ENCODE results near the gene CLTRN.
A peak's percentile ranks its signal among the peaks of the same experiment; 100 is the strongest.
"Not testable (repeated sequence)": the region's sequence is repeated elsewhere in the genome, so short reads cannot be mapped to it uniquely, and the experiment has no call there.

The CLTRN gene

DNA sequence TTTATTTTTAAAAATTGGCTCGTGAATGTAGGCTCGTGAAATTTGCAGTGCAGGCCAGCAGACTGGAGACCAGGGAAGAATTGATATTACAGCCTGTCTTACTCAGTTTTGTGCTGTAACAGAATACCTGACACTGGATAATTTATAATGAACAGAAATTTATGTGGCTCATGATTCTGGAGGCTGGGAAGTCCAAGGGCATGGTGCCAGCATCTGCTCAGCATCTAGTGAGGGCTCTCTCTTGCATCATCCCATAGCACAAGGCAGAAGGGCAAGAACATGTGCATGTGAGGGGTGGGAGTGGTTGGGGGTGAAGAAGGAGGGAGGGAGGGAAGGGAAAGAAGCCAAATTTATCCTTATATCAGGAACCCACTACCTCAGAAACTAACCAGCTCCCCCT is 13.7 kb upstream of the CLTRN start:
- Mint-ChIP-seq H3K4me3 (no peak overlapping the region), H3K27me3 (no peaks in the 10 kb centered on the region)
- no peak for ATAC-seq (replicated peaks; ENCODE audit: extremely low read depth, poor library complexity, severe bottlenecking)

DNA sequence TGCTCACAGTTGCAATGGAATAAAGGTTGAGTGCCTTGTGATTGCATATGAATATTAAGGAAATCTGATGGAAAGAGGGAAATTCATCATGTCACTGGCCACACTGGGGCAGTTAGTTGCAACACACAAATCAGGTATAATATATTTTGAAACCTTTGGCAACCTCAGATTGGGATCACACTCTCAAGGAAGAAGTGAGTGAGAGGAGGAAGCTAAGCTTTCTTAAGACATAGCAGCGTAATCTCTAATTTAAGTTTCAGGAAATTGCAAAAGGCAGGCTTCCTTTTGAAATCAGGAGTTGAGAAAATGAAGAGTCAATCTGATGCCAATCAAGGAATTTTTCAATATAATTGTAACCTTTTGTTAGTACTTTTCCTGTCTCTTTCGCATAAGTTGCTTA is 12.3 kb upstream of the CLTRN start:
- ATAC-seq (replicated peaks; ENCODE audit: extremely low read depth, poor library complexity, severe bottlenecking) (no peak), DNase-seq (ENCODE audit: low spot score in 2 of 2) (no peak)
- H3K4me1 Mint-ChIP-seq = peaks cover 6% of the 10 kb centered on the region
- H3K36me3 Mint-ChIP-seq (ENCODE audit: insufficient read depth) = peaks cover 1% of the 10 kb centered on the region
- no peak overlapping the region for H3K27ac Mint-ChIP-seq (ENCODE audit: low read depth)
- H3K27me3 Mint-ChIP-seq = no peaks in the 10 kb centered on the region
- H3K4me3 Mint-ChIP-seq = no peak overlapping the region
- no peaks in the 10 kb centered on the region for H3K9me3 Mint-ChIP-seq

More for the DNA sequence above, 13.7 kb upstream of the CLTRN start:
- H3K4me1 Mint-ChIP-seq = peaks cover 6% of the 10 kb centered on the region
- H3K36me3 Mint-ChIP-seq (ENCODE audit: insufficient read depth) = peaks cover 1% of the 10 kb centered on the region
- no peak for DNase-seq (ENCODE audit: low spot score in 2 of 2)
- H3K27ac Mint-ChIP-seq (ENCODE audit: low read depth) = no peak overlapping the region
- no peaks in the 10 kb centered on the region for H3K9me3 Mint-ChIP-seq

DNA sequence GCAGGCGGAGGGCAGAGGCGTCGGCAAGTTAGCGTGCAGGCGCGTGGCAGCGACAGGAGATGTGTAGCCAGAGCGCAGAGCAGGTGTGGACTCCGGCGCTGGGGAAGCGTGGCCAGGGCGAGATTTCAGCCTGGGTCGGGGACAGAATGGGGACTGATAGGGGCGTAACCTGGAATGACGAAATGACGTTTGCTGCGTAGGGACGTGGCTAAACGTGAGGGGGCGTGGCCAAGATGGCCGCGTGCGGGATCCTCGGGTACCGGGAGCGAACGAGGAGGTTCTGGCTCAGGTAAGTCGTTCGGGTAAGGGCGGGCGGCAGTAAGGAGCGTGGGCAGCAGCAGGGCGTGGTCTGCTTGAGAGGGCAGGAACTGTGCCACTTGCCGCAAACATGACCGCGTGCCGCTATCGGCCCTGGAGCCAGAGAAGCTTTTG is 10.9 kb upstream of the CLTRN start:
- peaks cover 4% of the 10 kb centered on the region for H3K4me1 Mint-ChIP-seq
- H3K36me3 Mint-ChIP-seq (ENCODE audit: insufficient read depth) = peaks cover 1% of the 10 kb centered on the region
- no peaks in the 10 kb centered on the region for H3K27me3 Mint-ChIP-seq
- no peaks in the 10 kb centered on the region for H3K9me3 Mint-ChIP-seq
- DNase-seq (ENCODE audit: low spot score in 2 of 2) (peak in 1 of 2 donors; percentile 71), ATAC-seq (replicated peaks; ENCODE audit: extremely low read depth, poor library complexity, severe bottlenecking) (peak; percentile 61)
- H3K4me3 Mint-ChIP-seq = no peak overlapping the region
- no peak overlapping the region for H3K27ac Mint-ChIP-seq (ENCODE audit: low read depth)

DNA sequence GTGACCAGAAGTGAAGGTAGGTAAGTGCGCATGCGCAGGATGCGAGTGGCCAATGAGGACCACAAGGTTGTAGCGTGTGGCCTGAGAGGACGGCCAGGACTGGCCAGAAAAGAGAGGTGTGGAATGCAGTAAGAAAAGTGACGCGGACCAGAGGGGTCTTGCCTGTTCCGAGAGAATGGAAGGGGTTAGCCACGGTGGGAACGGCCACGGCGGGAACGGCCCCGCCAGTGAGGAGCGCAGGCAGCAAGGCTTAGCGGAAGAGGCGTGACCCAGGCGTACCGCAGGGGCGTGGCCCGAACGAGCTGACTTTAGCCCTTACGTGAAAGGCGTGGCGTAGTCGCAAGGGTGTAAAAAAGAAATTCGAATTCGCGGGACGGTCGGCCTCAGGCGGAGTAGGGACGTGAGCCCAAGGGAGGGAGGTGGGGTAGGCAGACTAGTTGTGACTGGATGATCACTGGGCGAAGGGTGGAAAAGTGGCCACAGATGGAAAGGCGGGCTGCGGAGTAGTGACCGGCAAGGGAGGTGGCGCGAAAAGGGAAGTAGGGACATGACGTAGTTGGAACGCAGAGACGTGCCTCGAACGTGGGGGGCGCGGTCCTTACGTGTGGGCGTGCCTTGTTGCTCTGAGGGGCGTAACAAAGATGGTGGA is 10.4 kb upstream of the CLTRN start:
- peak; percentile 81 to 83 for DNase-seq (ENCODE audit: low spot score in 2 of 2)
- no peaks in the 10 kb centered on the region for H3K27me3 Mint-ChIP-seq
- peak; percentile 87 for ATAC-seq (replicated peaks; ENCODE audit: extremely low read depth, poor library complexity, severe bottlenecking)
- H3K4me3 Mint-ChIP-seq = no peak overlapping the region
- H3K27ac Mint-ChIP-seq (ENCODE audit: low read depth) = no peak overlapping the region
- H3K36me3 Mint-ChIP-seq (ENCODE audit: insufficient read depth) = no peaks in the 10 kb centered on the region
- no peaks in the 10 kb centered on the region for H3K9me3 Mint-ChIP-seq
- H3K4me1 Mint-ChIP-seq = no peaks in the 10 kb centered on the region

DNA sequence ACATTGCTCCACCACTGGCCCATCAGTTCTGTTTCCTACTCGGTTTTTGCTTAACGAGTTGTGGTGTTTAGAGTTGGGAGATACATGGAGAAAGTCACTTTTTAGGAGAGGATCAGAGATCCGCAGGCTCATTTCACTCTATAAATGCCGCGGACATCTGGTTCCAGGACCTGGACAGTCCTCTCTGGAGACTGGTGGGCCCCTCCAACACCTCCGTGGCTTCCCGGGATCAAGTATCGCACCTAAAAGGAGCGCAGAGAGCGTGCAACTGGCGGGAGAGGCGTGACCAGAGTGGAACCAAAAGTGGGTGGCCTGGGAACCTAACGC is 9.9 kb upstream of the CLTRN start:
- Mint-ChIP-seq H3K27me3 (no peaks in the 10 kb centered on the region), H3K36me3 (ENCODE audit: insufficient read depth) (no peaks in the 10 kb centered on the region), H3K27ac (ENCODE audit: low read depth) (no peak overlapping the region), H3K4me1 (no peaks in the 10 kb centered on the region), H3K9me3 (no peaks in the 10 kb centered on the region), H3K4me3 (no peak overlapping the region)
- ATAC-seq (replicated peaks; ENCODE audit: extremely low read depth, poor library complexity, severe bottlenecking) (no peak), DNase-seq (ENCODE audit: low spot score in 2 of 2) (no peak)

DNA sequence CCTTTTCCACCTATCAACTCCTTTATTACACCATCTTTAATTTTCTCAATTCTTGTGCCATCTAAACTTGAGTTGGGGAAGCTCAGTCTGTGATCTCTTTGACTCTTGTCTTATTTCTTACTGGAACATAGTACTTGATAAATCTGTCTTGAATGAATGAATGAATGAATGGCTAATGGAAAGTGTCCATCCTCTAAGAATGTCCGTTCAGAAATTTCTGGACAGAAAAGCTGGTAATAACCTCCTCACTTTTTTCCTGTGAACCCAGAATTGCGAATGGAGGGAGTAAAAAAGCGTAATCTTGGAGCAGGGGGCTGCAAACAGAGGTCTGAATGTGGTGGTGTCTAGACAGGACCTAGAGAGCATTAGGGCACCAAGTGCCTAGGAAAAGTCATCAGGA is 9.4 kb upstream of the CLTRN start:
- Mint-ChIP-seq H3K4me1 (no peaks in the 10 kb centered on the region), H3K27ac (ENCODE audit: low read depth) (no peak overlapping the region), H3K27me3 (no peaks in the 10 kb centered on the region), H3K9me3 (no peaks in the 10 kb centered on the region), H3K4me3 (no peak overlapping the region), H3K36me3 (ENCODE audit: insufficient read depth) (no peaks in the 10 kb centered on the region)
- no peak for ATAC-seq (replicated peaks; ENCODE audit: extremely low read depth, poor library complexity, severe bottlenecking)
- no peak for DNase-seq (ENCODE audit: low spot score in 2 of 2)

DNA sequence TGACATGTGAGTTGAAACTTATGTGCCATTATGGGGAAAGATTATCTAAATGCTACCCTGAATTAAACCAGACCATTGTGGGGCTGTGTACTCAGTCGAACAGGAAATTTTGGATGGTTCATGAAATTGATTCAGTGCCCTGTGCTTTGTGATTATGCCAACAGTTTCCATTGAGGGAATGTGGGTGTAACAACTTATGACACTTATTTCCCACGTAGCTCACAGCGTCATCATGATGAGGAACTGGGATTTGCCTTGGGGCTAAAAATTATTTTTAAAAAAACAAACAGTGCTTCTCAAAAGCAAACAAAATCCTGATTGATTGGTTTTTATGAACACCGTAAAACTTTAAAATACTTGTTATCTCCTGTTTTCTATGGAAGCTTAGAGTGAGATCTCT is 8.3 kb upstream of the CLTRN start:
- Mint-ChIP-seq H3K27ac (ENCODE audit: low read depth) (no peak overlapping the region), H3K36me3 (ENCODE audit: insufficient read depth) (no peaks in the 10 kb centered on the region), H3K4me1 (no peaks in the 10 kb centered on the region), H3K27me3 (no peaks in the 10 kb centered on the region), H3K4me3 (no peak overlapping the region), H3K9me3 (no peaks in the 10 kb centered on the region)
- DNase-seq (ENCODE audit: low spot score in 2 of 2) = no peak
- no peak for ATAC-seq (replicated peaks; ENCODE audit: extremely low read depth, poor library complexity, severe bottlenecking)

DNA sequence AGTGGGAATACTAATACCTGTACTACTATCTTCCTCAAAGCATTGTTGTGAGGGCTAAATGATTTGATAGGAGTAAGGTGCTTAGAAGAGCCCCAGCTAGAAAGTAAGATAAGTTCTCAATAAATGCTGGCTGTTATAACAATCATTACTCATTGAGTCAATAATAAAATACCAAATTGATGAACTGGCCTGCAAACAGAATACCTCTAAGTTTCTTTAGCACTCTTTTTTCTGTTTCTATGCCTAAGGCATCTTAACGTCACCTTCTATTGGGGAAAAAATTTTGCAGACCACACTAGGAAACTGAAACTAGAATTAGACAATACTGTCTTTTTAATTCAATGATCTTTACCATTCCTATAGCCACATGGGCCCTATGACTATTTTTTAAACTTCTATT is 1.2 kb downstream of the CLTRN start:
- no peaks in the 10 kb centered on the region for H3K9me3 Mint-ChIP-seq
- peaks cover 52% of the 10 kb centered on the region for H3K27me3 Mint-ChIP-seq
- H3K4me3 Mint-ChIP-seq = no peak overlapping the region
- no peak for DNase-seq (ENCODE audit: low spot score in 2 of 2)
- H3K27ac Mint-ChIP-seq (ENCODE audit: low read depth) = no peak overlapping the region
- no peak for ATAC-seq (replicated peaks; ENCODE audit: extremely low read depth, poor library complexity, severe bottlenecking)
- H3K4me1 Mint-ChIP-seq = no peaks in the 10 kb centered on the region
- peaks cover 2% of the 10 kb centered on the region for H3K36me3 Mint-ChIP-seq (ENCODE audit: insufficient read depth)

DNA sequence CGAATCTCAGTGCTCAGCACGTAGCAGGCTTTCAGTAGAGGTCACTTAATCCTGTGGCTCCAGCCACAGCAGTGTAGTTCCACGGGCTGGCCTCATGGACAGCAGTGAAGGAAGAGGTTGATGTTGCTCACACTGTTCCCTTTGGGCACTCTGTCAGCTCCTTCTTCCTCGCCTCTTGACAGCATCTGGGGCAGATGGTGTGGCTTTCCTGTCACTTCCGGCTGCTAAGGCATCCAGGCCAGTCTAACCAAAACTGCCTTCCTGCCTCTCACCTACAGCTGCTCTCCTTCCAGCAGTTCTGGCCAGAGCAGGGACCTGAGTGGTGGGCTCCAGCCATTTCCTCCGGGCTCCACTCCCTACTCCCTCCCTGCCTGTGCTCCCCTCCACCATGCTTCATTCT is 9.8 kb downstream of the CLTRN start:
- not testable (repeated sequence) for ATAC-seq (replicated peaks; ENCODE audit: extremely low read depth, poor library complexity, severe bottlenecking); H3K4me3 Mint-ChIP-seq; H3K9me3 Mint-ChIP-seq; DNase-seq (ENCODE audit: low spot score in 2 of 2); H3K36me3 Mint-ChIP-seq (ENCODE audit: insufficient read depth); H3K27ac Mint-ChIP-seq (ENCODE audit: low read depth); H3K4me1 Mint-ChIP-seq
- H3K27me3 Mint-ChIP-seq = peaks cover 19% of the 10 kb centered on the region

DNA sequence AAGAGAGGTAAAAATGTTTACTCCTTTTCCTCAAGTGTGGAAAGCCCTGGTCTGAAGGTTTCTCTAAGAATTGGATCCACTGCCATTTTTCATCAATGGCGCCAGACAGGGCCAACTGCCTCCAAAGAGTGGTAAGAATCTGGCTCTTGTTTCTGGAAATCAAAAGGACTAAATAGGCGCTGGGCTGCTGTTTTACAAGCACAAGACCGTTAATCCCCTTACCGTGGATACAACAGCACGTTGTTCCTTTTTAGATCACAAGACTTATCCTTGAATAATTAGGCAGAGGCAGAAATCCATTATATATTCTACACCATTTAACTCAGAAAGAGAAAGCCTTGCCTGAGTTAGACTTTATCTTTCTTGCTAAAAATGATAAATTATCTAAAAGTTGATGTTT is 10.6 kb downstream of the CLTRN start:
- Mint-ChIP-seq H3K27me3 (peaks cover 11% of the 10 kb centered on the region), H3K4me1 (no peaks in the 10 kb centered on the region), H3K36me3 (ENCODE audit: insufficient read depth) (no peaks in the 10 kb centered on the region), H3K27ac (ENCODE audit: low read depth) (no peak overlapping the region), H3K4me3 (no peak overlapping the region), H3K9me3 (no peaks in the 10 kb centered on the region)
- DNase-seq (ENCODE audit: low spot score in 2 of 2) = no peak
- no peak for ATAC-seq (replicated peaks; ENCODE audit: extremely low read depth, poor library complexity, severe bottlenecking)

DNA sequence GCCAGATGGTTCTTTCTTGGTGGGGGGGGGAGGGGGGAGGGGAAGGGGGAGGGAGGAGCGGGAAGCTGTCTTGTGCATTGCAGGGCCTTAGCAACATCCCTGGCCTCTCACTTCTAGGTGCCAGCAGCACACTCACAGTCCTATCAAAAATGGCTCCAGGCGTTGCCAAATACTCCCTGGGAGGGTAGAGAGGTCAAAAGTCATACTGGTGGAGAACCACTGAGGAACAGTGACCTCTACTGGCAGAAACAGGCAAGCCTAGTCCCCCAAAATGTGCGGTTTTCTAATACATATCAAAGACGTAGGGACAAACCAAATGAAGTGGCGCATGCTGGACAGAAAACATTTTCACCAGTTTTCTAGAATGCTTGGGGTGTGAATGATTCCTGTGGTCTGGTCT is 17.1 kb downstream of the CLTRN start:
- not testable (repeated sequence) for H3K36me3 Mint-ChIP-seq (ENCODE audit: insufficient read depth); H3K4me3 Mint-ChIP-seq; DNase-seq (ENCODE audit: low spot score in 2 of 2); H3K9me3 Mint-ChIP-seq; H3K27ac Mint-ChIP-seq (ENCODE audit: low read depth); H3K4me1 Mint-ChIP-seq
- peaks cover 22% of the 10 kb centered on the region for H3K27me3 Mint-ChIP-seq
- ATAC-seq (replicated peaks; ENCODE audit: extremely low read depth, poor library complexity, severe bottlenecking) = peak; percentile 40

DNA sequence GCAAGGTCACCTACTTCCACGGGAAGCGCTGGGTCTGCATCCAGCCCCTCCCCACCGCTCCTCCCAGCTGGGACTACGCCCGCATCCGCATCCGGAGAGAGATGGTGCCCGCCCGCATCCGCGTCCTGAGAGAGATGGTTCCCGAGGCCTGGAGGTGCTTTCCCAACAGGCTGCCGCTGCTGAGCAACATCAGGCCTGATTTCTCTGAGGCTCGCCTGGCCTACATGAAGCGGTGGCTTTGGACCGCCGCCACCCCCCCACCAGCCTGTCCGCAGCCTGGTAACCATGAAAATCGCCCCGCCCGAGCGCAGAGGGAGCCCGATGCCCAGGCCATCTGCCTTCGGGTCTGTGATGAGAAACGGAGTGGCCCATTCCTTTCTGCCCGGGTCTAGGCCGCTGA is 18.1 kb downstream of the CLTRN start:
- H3K9me3 Mint-ChIP-seq = no peaks in the 10 kb centered on the region
- ATAC-seq (replicated peaks; ENCODE audit: extremely low read depth, poor library complexity, severe bottlenecking) (no peak), DNase-seq (ENCODE audit: low spot score in 2 of 2) (no peak)
- H3K4me3 Mint-ChIP-seq = no peak overlapping the region
- H3K27ac Mint-ChIP-seq (ENCODE audit: low read depth) = no peak overlapping the region
- H3K36me3 Mint-ChIP-seq (ENCODE audit: insufficient read depth) = peaks cover 1% of the 10 kb centered on the region
- no peaks in the 10 kb centered on the region for H3K4me1 Mint-ChIP-seq
- peaks cover 22% of the 10 kb centered on the region for H3K27me3 Mint-ChIP-seq

DNA sequence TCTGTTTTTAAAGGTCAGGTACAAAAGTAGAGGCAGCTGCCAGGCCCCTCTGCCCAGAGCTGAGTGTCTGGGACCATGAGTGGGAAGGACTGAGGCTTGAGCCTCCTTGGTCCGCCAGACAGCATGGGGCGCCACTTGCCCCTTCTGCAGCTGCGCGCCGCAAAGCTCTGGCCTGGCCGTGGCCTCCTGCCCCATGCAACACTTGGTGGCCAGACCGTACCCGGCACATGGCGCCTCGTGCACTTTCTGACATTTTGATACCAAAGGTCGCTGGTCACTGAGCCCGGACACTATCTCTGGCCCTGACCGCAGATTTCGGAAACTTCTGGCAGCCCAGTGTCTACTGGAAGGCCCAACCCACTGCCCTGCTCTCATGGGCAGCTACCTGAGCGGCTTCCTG is 18.6 kb downstream of the CLTRN start:
- Mint-ChIP-seq H3K27ac (ENCODE audit: low read depth) (no peak overlapping the region), H3K4me3 (no peak overlapping the region), H3K9me3 (no peaks in the 10 kb centered on the region), H3K4me1 (no peaks in the 10 kb centered on the region), H3K36me3 (ENCODE audit: insufficient read depth) (peaks cover 1% of the 10 kb centered on the region), H3K27me3 (peaks cover 22% of the 10 kb centered on the region)
- ATAC-seq (replicated peaks; ENCODE audit: extremely low read depth, poor library complexity, severe bottlenecking) (no peak), DNase-seq (ENCODE audit: low spot score in 2 of 2) (no peak)

DNA sequence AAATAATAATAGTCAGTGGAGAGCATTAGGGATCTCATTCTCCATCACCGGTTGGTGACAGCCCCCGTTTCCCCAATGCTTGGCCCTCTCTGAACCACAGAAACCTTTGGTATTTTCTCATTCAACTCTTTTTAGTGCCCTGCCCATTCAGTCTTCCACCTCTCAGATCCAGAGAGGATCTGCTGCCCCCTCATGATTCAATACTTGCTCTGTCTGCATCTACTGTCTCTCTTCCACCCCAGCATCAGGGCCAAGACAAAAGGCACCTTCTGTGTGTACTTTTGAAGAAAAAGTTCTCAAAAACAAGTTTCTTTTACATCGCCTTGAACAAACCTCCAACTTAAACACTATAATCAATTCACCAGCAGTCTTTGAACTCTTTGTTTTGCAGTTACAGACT is 19.3 kb downstream of the CLTRN start:
- Mint-ChIP-seq H3K27me3 (peaks cover 22% of the 10 kb centered on the region), H3K9me3 (no peaks in the 10 kb centered on the region), H3K36me3 (ENCODE audit: insufficient read depth) (peaks cover 1% of the 10 kb centered on the region), H3K4me1 (no peaks in the 10 kb centered on the region), H3K4me3 (no peak overlapping the region), H3K27ac (ENCODE audit: low read depth) (no peak overlapping the region)
- DNase-seq (ENCODE audit: low spot score in 2 of 2) = no peak
- ATAC-seq (replicated peaks; ENCODE audit: extremely low read depth, poor library complexity, severe bottlenecking) = no peak
